Hepatic stellate cell (primary cell): Measurements from ENCODE around the gene SNAI3.
"Not testable (repeated sequence)": the region's sequence is repeated elsewhere in the genome, so short reads cannot be mapped to it uniquely, and the experiment has no call there.

Experiments used
- DNase-seq: peaks from one replicate; pipeline ENCODE4 v3.0.0; 2011; ENCODE audit warnings: low spot score

The SNAI3 gene

GRCh38 chr16:88690341-88691128, 4.2 kb upstream of the SNAI3 start:
- no peak for DNase-seq

- DNase-seq: no peak
Measured at GRCh38 chr16:88688013-88688778, 1.9 kb upstream of the SNAI3 start.

GRCh38 chr16:88687676-88688012, 1.3 kb upstream of the SNAI3 start:
- DNase-seq: no peak

- DNase-seq: no peak
Measured at GRCh38 chr16:88687254-88687576, 908 bp upstream of the SNAI3 start.

GRCh38 chr16:88686062-88686438, 257 bp downstream of the SNAI3 start:
- DNase-seq: no peak

GRCh38 chr16:88685156-88686061, 898 bp downstream of the SNAI3 start:
- peak; percentile 89 for DNase-seq

GRCh38 chr16:88684569-88685155, 1.6 kb downstream of the SNAI3 start:
- no peak for DNase-seq

- DNase-seq: no peak
Measured at GRCh38 chr16:88681709-88682451, 4.4 kb downstream of the SNAI3 start.

GRCh38 chr16:88681084-88681680, 5.1 kb downstream of the SNAI3 start:
- no peak for DNase-seq

- no peak for DNase-seq
Measured at GRCh38 chr16:88680554-88681083, 5.7 kb downstream of the SNAI3 start.

- no peak for DNase-seq
Measured at GRCh38 chr16:88678224-88678979, 7.9 kb downstream of the SNAI3 start.

GRCh38 chr16:88677721-88678120, 8.6 kb downstream of the SNAI3 start:
- DNase-seq: no peak

- no peak for DNase-seq
Measured at GRCh38 chr16:88676502-88677242, 9.6 kb downstream of the SNAI3 start.

GRCh38 chr16:88673716-88674379, 12.5 kb downstream of the SNAI3 start:
- DNase-seq: no peak

GRCh38 chr16:88672776-88673175, 13.5 kb downstream of the SNAI3 start:
- DNase-seq: no peak

- DNase-seq: no peak
Measured at GRCh38 chr16:88671806-88672205, 14.5 kb downstream of the SNAI3 start.

- DNase-seq: no peak
Measured at GRCh38 chr16:88669980-88670379, 16.3 kb downstream of the SNAI3 start.

GRCh38 chr16:88669493-88669892, 16.8 kb downstream of the SNAI3 start:
- not testable (repeated sequence) for DNase-seq

GRCh38 chr16:88667461-88667860, 18.8 kb downstream of the SNAI3 start:
- no peak for DNase-seq
